Activated CD4-positive, CD25-positive, alpha-beta regulatory T cell treated with anti-CD3 and anti-CD28 coated beads, Interleukin-2, amount 50 U/mL, for 72 hours (primary cell): ENCODE results near the gene GIPC1.
"Not testable (repeated sequence)": the region's sequence is repeated elsewhere in the genome, so short reads cannot be mapped to it uniquely, and the experiment has no call there.

Experiments
- DNase-seq: peaks from one replicate; pipeline ENCODE4 v3.0.0; 2021

The GIPC1 gene

GRCh38 chr19:14496029-14496833, at the start of gene GIPC1:
TSS of gene GIPC1 (minus strand) at chr19:14496127. CDS start at chr19:14482976, 13,151 bp downstream.
- DNase-seq = peak; percentile 88

- no peak for DNase-seq
Observed at GRCh38 chr19:14545716-14546082, 49.8 kb upstream of the GIPC1 start.

GRCh38 chr19:14544977-14545715, 49.2 kb upstream of the GIPC1 start:
- DNase-seq = no peak

- no peak for DNase-seq
Observed at GRCh38 chr19:14544047-14544446, 48.1 kb upstream of the GIPC1 start.

- DNase-seq = no peak
Observed at GRCh38 chr19:14542711-14543328, 46.9 kb upstream of the GIPC1 start.

GRCh38 chr19:14541979-14542378, 46.1 kb upstream of the GIPC1 start:
- not testable (repeated sequence) for DNase-seq

- DNase-seq = no peak
Observed at GRCh38 chr19:14540741-14541525, 45.0 kb upstream of the GIPC1 start.

GRCh38 chr19:14536926-14537692, 41.2 kb upstream of the GIPC1 start:
- peak; percentile 43 for DNase-seq

GRCh38 chr19:14533450-14533849, 37.5 kb upstream of the GIPC1 start:
- DNase-seq = no peak

GRCh38 chr19:14530506-14530905, 34.6 kb upstream of the GIPC1 start:
- DNase-seq = no peak

- no peak for DNase-seq
Observed at GRCh38 chr19:14530005-14530348, 34.0 kb upstream of the GIPC1 start.

- DNase-seq = peak; percentile 100
Observed at GRCh38 chr19:14529254-14530004, 33.5 kb upstream of the GIPC1 start, which contains the start of gene TECR. TSS of gene TECR (plus strand) at chr19:14529594. CDS start at chr19:14529697, 103 bp downstream.

- DNase-seq = no peak
Observed at GRCh38 chr19:14528419-14529253, 32.7 kb upstream of the GIPC1 start.

- DNase-seq = no peak
Observed at GRCh38 chr19:14526423-14526822, 30.5 kb upstream of the GIPC1 start.

- DNase-seq = no peak
Observed at GRCh38 chr19:14525729-14526128, 29.8 kb upstream of the GIPC1 start.

GRCh38 chr19:14520543-14520942, 24.6 kb upstream of the GIPC1 start:
- no peak for DNase-seq

GRCh38 chr19:14519860-14520407, 24.0 kb upstream of the GIPC1 start:
- no peak for DNase-seq

- no peak for DNase-seq
Observed at GRCh38 chr19:14519245-14519859, 23.4 kb upstream of the GIPC1 start.

- DNase-seq = peak; percentile 83
Observed at GRCh38 chr19:14517840-14518505, 22.0 kb upstream of the GIPC1 start, which contains the start of gene DNAJB1. TSS of gene DNAJB1 (minus strand) at chr19:14518397. CDS start at chr19:14518349, 48 bp downstream.
